ENCODE results near the gene TINAGL1. TPM values are rescaled to one million over a fixed set of nuclear protein-coding genes. Genes with fewer than 3 reads are reported as not detected.

TINAGL1 gene
- total RNA-seq, 1 experiment from 2014 or later = 57.9 TPM

- Histone ChIP-seq H4K20me1 (ENCODE audit: insufficient read depth) (no peaks in the 10 kb centered on the region), H3K9ac (ENCODE audit: low read length) (no peak overlapping the region), H3K4me3 (replicated peaks in 1 of 2; ENCODE audit: low read depth in 1 of 2, low read length in 2 of 2) (no peak overlapping the region), H3K4me1 (ENCODE audit: control insufficient read depth in 1 of 2, insufficient read depth in 2 of 2, low read length in 2 of 2) (peaks cover 0 to under 1% of the 10 kb centered on the region in 2 experiments; a peak in 1 of 4 replicates), H2AFZ (ENCODE audit: low read depth, low read length, poor library complexity, severe bottlenecking) (no peak overlapping the region), H3K36me3 (ENCODE audit: control insufficient read depth in 1 of 2, insufficient read depth in 2 of 2, low read length in 2 of 2) (no peaks in the 10 kb centered on the region), H3K79me2 (ENCODE audit: insufficient read depth, low read length) (no peaks in the 10 kb centered on the region), H3K27me3 (ENCODE audit: insufficient read depth, low read length) (no peaks in the 10 kb centered on the region), H3K27ac (ENCODE audit: low read depth, low read length) (no peak overlapping the region), H3K4me2 (ENCODE audit: low read length) (no peak overlapping the region), H3K9me3 (ENCODE audit: control insufficient read depth in 1 of 2, insufficient read depth in 1 of 2, low read depth in 1 of 2, low read length in 2 of 2) (0 out of 4 replicates have a peak, but pooled peaks cover 6% of the 10 kb centered on the region in 2 experiments), H3K9me2 (ENCODE audit: insufficient read depth) (no peaks in the 10 kb centered on the region)
- no peak for TF ChIP-seq SP1 (IDR thresholded peaks at IDR 0.05; ENCODE audit: low read depth)
- no peak for TF ChIP-seq ZNF274 (IDR thresholded peaks at IDR 0.05; ENCODE audit: low read depth, low read length)
- TF ChIP-seq TCF7L2 (IDR thresholded peaks at IDR 0.05; ENCODE audit: borderline replicate concordance, extremely low read depth, insufficient read depth, insufficient read length) = no peak
- TF ChIP-seq, protein P1, sequence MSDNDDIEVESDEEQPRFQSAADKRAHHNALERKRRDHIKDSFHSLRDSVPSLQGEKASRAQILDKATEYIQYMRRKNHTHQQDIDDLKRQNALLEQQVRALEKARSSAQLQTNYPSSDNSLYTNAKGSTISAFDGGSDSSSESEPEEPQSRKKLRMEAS (IDR thresholded peaks at IDR 0.05) = no peak
- no peak for TF ChIP-seq ZFX (IDR thresholded peaks at IDR 0.05)
- no peak for TF ChIP-seq EGR1 (IDR thresholded peaks at IDR 0.05; ENCODE audit: low read depth)
- TF ChIP-seq SIN3A (IDR thresholded peaks at IDR 0.05; ENCODE audit: low read depth) = no peak
- TF ChIP-seq POLR2A (IDR thresholded peaks at IDR 0.05; ENCODE audit: borderline replicate concordance, extremely low read depth, insufficient read depth, insufficient read length) = no peak
- no peak for TF ChIP-seq CBX3 (IDR thresholded peaks at IDR 0.05; ENCODE audit: low read depth)
- TF ChIP-seq JUND (IDR thresholded peaks at IDR 0.05) = no peak
- no peak for TF ChIP-seq SRF (IDR thresholded peaks at IDR 0.05; ENCODE audit: low read depth)
- TF ChIP-seq ELF1 (IDR thresholded peaks at IDR 0.05; ENCODE audit: borderline replicate concordance, low read depth) = no peak
- no peak for TF ChIP-seq REST (IDR thresholded peaks at IDR 0.05; ENCODE audit: low read depth)
- no peak for TF ChIP-seq RAD21 (IDR thresholded peaks at IDR 0.05; ENCODE audit: low read depth)
- TF ChIP-seq CTCF (IDR thresholded peaks at IDR 0.05 in 2 of 3, conservative IDR thresholded peaks at IDR 0.05 in 1 of 3; ENCODE audit: borderline replicate concordance in 1 of 3, insufficient read depth in 1 of 3, low read depth in 2 of 3, low read length in 2 of 3) = no peak
- TF ChIP-seq EZH2phosphoT487 (IDR thresholded peaks at IDR 0.05; ENCODE audit: borderline replicate concordance) = no peak
- no peak for TF ChIP-seq FOSL1 (IDR thresholded peaks at IDR 0.05; ENCODE audit: low read depth)
- TF ChIP-seq, protein P2, sequence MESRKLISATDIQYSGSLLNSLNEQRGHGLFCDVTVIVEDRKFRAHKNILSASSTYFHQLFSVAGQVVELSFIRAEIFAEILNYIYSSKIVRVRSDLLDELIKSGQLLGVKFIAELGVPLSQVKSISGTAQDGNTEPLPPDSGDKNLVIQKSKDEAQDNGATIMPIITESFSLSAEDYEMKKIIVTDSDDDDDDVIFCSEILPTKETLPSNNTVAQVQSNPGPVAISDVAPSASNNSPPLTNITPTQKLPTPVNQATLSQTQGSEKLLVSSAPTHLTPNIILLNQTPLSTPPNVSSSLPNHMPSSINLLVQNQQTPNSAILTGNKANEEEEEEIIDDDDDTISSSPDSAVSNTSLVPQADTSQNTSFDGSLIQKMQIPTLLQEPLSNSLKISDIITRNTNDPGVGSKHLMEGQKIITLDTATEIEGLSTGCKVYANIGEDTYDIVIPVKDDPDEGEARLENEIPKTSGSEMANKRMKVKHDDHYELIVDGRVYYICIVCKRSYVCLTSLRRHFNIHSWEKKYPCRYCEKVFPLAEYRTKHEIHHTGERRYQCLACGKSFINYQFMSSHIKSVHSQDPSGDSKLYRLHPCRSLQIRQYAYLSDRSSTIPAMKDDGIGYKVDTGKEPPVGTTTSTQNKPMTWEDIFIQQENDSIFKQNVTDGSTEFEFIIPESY (IDR thresholded peaks at IDR 0.05; ENCODE audit: extremely low read depth, insufficient replicate concordance, low read length) = no peak
- ChIA-PET POLR2A (no interaction called here), RAD21 (ENCODE audit: low non-redundant PET in 1 of 2, low total read pairs in 2 of 2, uncharacterized antibody in 2 of 2, unreplicated experiment in 2 of 2) (no interaction called here), CTCF (no interaction called here)
- intact Hi-C loops (cut with micrococcal nuclease) = no loop called here
- ATAC-seq (no peak), DNase-seq (ENCODE audit: low read depth, low spot score) (no peak)
- BruUV-seq (replicated peaks) = no TSS peak
Observed at GRCh38 chr1:31541194-31541593, 35.1 kb upstream of the TINAGL1 start.
